GM23338 (cell line): ENCODE measurements around the gene ACRBP. TPM values are rescaled to one million over a fixed set of nuclear protein-coding genes. Genes with fewer than 3 reads are reported as not detected.

ENCODE experiments used
- CREB1 ChIP-seq: fragments of 250-450 bp; sonication (Bioruptor Pico); IDR thresholded peaks from 2 replicates; pipeline ENCODE4 v1.5.0; 2020; ENCODE audit warnings: low read depth, mild to moderate bottlenecking, moderate library complexity
- EZH2phosphoT487 ChIP-seq: fragments of 200-600 bp; sonication (generic); IDR thresholded peaks from one replicate; pipeline ENCODE4 v1.8.1; 2018; ENCODE audit warnings: antibody characterized with exemption; ENCODE audit not compliant: unreplicated experiment
- POLR2AphosphoS5 ChIP-seq: IDR thresholded peaks from 2 replicates; pipeline ENCODE4 v1.6.1; 2016; ENCODE audit warnings: antibody characterized with exemption, low read depth
- ZNF331 ChIP-seq: fragments of 250-450 bp; sonication (Bioruptor Pico); IDR thresholded peaks from 2 replicates; pipeline ENCODE4 v1.5.0; 2020; ENCODE audit warnings: low read depth, mild to moderate bottlenecking, moderate library complexity
- polyA plus RNA-seq: library from polyadenylated mRNA; unstranded; fragments of >200 nt; fragmentation: Nextera tagmentation; extraction: Ambion mirVana; gene quantifications from 2 replicates; pipeline ENCODE4 v1.2.1, GENCODE V29; 2016
- total RNA-seq: library from RNA; depleted of rRNA; stranded (reverse); fragments of >200 nt; shearing (Covaris generic); gene quantifications from 2 replicates; pipeline ENCODE4 v1.2.3, GENCODE V29; 2014; rRNA removed
- TF ChIP-seq, protein P1 (sequence below): IDR thresholded peaks from 2 replicates; pipeline ENCODE4 v1.6.1; 2016; ENCODE audit warnings: antibody characterized with exemption
- TF ChIP-seq, protein P2 (sequence below): IDR thresholded peaks from one replicate; pipeline ENCODE4 v1.6.1; 2018; ENCODE audit warnings: antibody characterized with exemption; ENCODE audit not compliant: unreplicated experiment
- TF ChIP-seq, protein P3 (sequence below), 2 experiments: fragments of 200-600 bp in 1 of 2; sonication (generic) in 1 of 2; conservative IDR thresholded peaks; 2 replicates each; pipeline versions ENCODE4 v1.5.1 to v1.6.1; 2016 to 2017; ENCODE audit warnings: antibody characterized with exemption in 2 of 2, low read depth in 2 of 2, mild to moderate bottlenecking in 2 of 2, moderate library complexity in 1 of 2

Gene ACRBP
- total and polyA plus RNA-seq, 2 experiments from 2014 or later: 0.70 to 2.2 TPM

DNA sequence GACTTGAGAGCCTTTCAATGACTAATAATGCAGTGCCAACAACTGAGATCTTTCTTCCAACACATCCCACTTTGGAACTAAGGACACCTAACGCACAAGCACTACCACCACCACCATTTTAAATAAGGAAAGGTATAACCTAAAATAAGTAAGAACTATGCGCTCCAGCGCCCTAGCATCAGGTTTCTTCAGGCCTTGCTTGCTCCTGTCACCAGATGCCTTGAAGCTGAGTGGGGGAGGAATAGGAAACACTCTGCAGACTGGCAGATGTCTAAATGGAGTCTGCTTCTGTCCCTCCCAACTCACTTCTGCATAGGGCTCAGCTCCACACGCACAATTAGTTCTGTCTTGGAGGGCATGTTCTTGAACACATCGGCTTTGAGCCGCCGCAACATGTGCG is 55.1 kb downstream of the ACRBP start (continued):
- TF ChIP-seq, protein P1, sequence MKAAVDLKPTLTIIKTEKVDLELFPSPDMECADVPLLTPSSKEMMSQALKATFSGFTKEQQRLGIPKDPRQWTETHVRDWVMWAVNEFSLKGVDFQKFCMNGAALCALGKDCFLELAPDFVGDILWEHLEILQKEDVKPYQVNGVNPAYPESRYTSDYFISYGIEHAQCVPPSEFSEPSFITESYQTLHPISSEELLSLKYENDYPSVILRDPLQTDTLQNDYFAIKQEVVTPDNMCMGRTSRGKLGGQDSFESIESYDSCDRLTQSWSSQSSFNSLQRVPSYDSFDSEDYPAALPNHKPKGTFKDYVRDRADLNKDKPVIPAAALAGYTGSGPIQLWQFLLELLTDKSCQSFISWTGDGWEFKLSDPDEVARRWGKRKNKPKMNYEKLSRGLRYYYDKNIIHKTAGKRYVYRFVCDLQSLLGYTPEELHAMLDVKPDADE: no peak
- no peak for TF ChIP-seq POLR2AphosphoS5
- TF ChIP-seq ZNF331 (CRISPR knock-in tag): no peak
- TF ChIP-seq EZH2phosphoT487: no peak
- no peak for TF ChIP-seq CREB1 (CRISPR knock-in tag)
- TF ChIP-seq, protein P2, sequence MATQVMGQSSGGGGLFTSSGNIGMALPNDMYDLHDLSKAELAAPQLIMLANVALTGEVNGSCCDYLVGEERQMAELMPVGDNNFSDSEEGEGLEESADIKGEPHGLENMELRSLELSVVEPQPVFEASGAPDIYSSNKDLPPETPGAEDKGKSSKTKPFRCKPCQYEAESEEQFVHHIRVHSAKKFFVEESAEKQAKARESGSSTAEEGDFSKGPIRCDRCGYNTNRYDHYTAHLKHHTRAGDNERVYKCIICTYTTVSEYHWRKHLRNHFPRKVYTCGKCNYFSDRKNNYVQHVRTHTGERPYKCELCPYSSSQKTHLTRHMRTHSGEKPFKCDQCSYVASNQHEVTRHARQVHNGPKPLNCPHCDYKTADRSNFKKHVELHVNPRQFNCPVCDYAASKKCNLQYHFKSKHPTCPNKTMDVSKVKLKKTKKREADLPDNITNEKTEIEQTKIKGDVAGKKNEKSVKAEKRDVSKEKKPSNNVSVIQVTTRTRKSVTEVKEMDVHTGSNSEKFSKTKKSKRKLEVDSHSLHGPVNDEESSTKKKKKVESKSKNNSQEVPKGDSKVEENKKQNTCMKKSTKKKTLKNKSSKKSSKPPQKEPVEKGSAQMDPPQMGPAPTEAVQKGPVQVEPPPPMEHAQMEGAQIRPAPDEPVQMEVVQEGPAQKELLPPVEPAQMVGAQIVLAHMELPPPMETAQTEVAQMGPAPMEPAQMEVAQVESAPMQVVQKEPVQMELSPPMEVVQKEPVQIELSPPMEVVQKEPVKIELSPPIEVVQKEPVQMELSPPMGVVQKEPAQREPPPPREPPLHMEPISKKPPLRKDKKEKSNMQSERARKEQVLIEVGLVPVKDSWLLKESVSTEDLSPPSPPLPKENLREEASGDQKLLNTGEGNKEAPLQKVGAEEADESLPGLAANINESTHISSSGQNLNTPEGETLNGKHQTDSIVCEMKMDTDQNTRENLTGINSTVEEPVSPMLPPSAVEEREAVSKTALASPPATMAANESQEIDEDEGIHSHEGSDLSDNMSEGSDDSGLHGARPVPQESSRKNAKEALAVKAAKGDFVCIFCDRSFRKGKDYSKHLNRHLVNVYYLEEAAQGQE: no peak
- TF ChIP-seq, protein P3, sequence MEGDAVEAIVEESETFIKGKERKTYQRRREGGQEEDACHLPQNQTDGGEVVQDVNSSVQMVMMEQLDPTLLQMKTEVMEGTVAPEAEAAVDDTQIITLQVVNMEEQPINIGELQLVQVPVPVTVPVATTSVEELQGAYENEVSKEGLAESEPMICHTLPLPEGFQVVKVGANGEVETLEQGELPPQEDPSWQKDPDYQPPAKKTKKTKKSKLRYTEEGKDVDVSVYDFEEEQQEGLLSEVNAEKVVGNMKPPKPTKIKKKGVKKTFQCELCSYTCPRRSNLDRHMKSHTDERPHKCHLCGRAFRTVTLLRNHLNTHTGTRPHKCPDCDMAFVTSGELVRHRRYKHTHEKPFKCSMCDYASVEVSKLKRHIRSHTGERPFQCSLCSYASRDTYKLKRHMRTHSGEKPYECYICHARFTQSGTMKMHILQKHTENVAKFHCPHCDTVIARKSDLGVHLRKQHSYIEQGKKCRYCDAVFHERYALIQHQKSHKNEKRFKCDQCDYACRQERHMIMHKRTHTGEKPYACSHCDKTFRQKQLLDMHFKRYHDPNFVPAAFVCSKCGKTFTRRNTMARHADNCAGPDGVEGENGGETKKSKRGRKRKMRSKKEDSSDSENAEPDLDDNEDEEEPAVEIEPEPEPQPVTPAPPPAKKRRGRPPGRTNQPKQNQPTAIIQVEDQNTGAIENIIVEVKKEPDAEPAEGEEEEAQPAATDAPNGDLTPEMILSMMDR (conservative IDR thresholded peaks at IDR 0.05; ENCODE audit: low read depth in 2 of 2): no peak

Other genes starting within 250 kb of the ACRBP start
- gene CD27, start 202.5 kb downstream of the ACRBP start, total RNA-seq: not detected in 2 replicates
- gene CD27, start 202.5 kb downstream of the ACRBP start, polyA plus RNA-seq: 0.49 and 0.53 TPM in 2 replicates
- gene TAPBPL, start 195.4 kb downstream of the ACRBP start, total RNA-seq: 0.59 and 0.66 TPM in 2 replicates
- gene TAPBPL, start 195.4 kb downstream of the ACRBP start, polyA plus RNA-seq: 0.52 and 0.65 TPM in 2 replicates
- gene VAMP1, start 176.8 kb downstream of the ACRBP start, total RNA-seq: 13.9 and 18.3 TPM in 2 replicates
- gene VAMP1, start 176.8 kb downstream of the ACRBP start, polyA plus RNA-seq: 11.2 and 16.1 TPM in 2 replicates
- 75.1 and 93.9 TPM in 2 replicates for gene MRPL51, start 154.2 kb downstream of the ACRBP start, total RNA-seq
- 432 and 463 TPM in 2 replicates for gene MRPL51, start 154.2 kb downstream of the ACRBP start, polyA plus RNA-seq
- gene NCAPD2, start 153.3 kb downstream of the ACRBP start, total RNA-seq: 217 and 389 TPM in 2 replicates
- 32.7 and 34.2 TPM in 2 replicates for gene NCAPD2, start 153.3 kb downstream of the ACRBP start, polyA plus RNA-seq
- gene GAPDH, start 112.9 kb downstream of the ACRBP start, total RNA-seq: 5,269 and 5,853 TPM in 2 replicates
- 6,140 and 6,219 TPM in 2 replicates for gene GAPDH, start 112.9 kb downstream of the ACRBP start, polyA plus RNA-seq
- gene IFFO1, start 91.4 kb downstream of the ACRBP start, total RNA-seq: 8.8 and 12.9 TPM in 2 replicates
- gene IFFO1, start 91.4 kb downstream of the ACRBP start, polyA plus RNA-seq: 8.9 and 11.2 TPM in 2 replicates
- 67.2 and 67.9 TPM in 2 replicates for gene NOP2, start 79.1 kb downstream of the ACRBP start, total RNA-seq
- gene NOP2, start 79.1 kb downstream of the ACRBP start, polyA plus RNA-seq: 63.3 and 63.4 TPM in 2 replicates
- gene CHD4, start 40.1 kb downstream of the ACRBP start, total RNA-seq: 301 and 351 TPM in 2 replicates
- gene CHD4, start 40.1 kb downstream of the ACRBP start, polyA plus RNA-seq: 317 and 370 TPM in 2 replicates
- 0.38 and 0.89 TPM in 2 replicates for gene LPAR5, start 11.5 kb downstream of the ACRBP start, total RNA-seq
- 0.32 and 0.38 TPM in 2 replicates for gene LPAR5, start 11.5 kb downstream of the ACRBP start, polyA plus RNA-seq
- 22.0 and 27.7 TPM in 2 replicates for gene ING4, start 15.7 kb upstream of the ACRBP start, total RNA-seq
- gene ING4, start 15.7 kb upstream of the ACRBP start, polyA plus RNA-seq: 25.5 and 29.6 TPM in 2 replicates
- 30.2 and 35.9 TPM in 2 replicates for gene ZNF384, start 41.9 kb upstream of the ACRBP start, total RNA-seq
- 14.7 and 20.5 TPM in 2 replicates for gene ZNF384, start 41.9 kb upstream of the ACRBP start, polyA plus RNA-seq
- 2.0 and 2.2 TPM in 2 replicates for gene PIANP, start 53.4 kb upstream of the ACRBP start, total RNA-seq
- 6.4 and 7.7 TPM in 2 replicates for gene PIANP, start 53.4 kb upstream of the ACRBP start, polyA plus RNA-seq
- 51.9 and 53.9 TPM in 2 replicates for gene COPS7A, start 76.6 kb upstream of the ACRBP start, total RNA-seq
- 36.9 and 37.7 TPM in 2 replicates for gene COPS7A, start 76.6 kb upstream of the ACRBP start, polyA plus RNA-seq
- 289 and 292 TPM in 2 replicates for gene MLF2, start 105.7 kb upstream of the ACRBP start, total RNA-seq
- gene MLF2, start 105.7 kb upstream of the ACRBP start, polyA plus RNA-seq: 280 and 283 TPM in 2 replicates
- gene PTMS, start 118.9 kb upstream of the ACRBP start, total RNA-seq: 82.4 and 111 TPM in 2 replicates
- gene PTMS, start 118.9 kb upstream of the ACRBP start, polyA plus RNA-seq: 238 and 270 TPM in 2 replicates
- 1.0 and 4.7 TPM in 2 replicates for gene LAG3, start 125.1 kb upstream of the ACRBP start, total RNA-seq
- 3.7 and 3.9 TPM in 2 replicates for gene LAG3, start 125.1 kb upstream of the ACRBP start, polyA plus RNA-seq
- gene CD4, start 142.1 kb upstream of the ACRBP start, total RNA-seq: 1.5 and 2.2 TPM in 2 replicates
- 2.0 and 2.1 TPM in 2 replicates for gene CD4, start 142.1 kb upstream of the ACRBP start, polyA plus RNA-seq
- 3.0 and 5.0 TPM in 2 replicates for gene GPR162, start 174.4 kb upstream of the ACRBP start, total RNA-seq
- 4.7 and 5.0 TPM in 2 replicates for gene GPR162, start 174.4 kb upstream of the ACRBP start, polyA plus RNA-seq
- 38.2 and 39.2 TPM in 2 replicates for gene P3H3, start 181.0 kb upstream of the ACRBP start, total RNA-seq
- gene P3H3, start 181.0 kb upstream of the ACRBP start, polyA plus RNA-seq: 15.8 and 16.4 TPM in 2 replicates
- gene GNB3, start 193.5 kb upstream of the ACRBP start, total RNA-seq: 3.3 and 8.2 TPM in 2 replicates
- gene GNB3, start 193.5 kb upstream of the ACRBP start, polyA plus RNA-seq: 3.6 and 5.4 TPM in 2 replicates
- gene CDCA3, start 203.9 kb upstream of the ACRBP start, total RNA-seq: 37.2 and 47.4 TPM in 2 replicates
- 75.6 and 79.2 TPM in 2 replicates for gene CDCA3, start 203.9 kb upstream of the ACRBP start, polyA plus RNA-seq
- gene USP5, start 204.7 kb upstream of the ACRBP start, total RNA-seq: 97.2 and 109 TPM in 2 replicates
- 35.0 and 35.1 TPM in 2 replicates for gene USP5, start 204.7 kb upstream of the ACRBP start, polyA plus RNA-seq
- gene TPI1, start 220.1 kb upstream of the ACRBP start, total RNA-seq: 731 and 822 TPM in 2 replicates
- gene TPI1, start 220.1 kb upstream of the ACRBP start, polyA plus RNA-seq: 737 and 748 TPM in 2 replicates
- gene SPSB2, start 225.9 kb upstream of the ACRBP start, total RNA-seq: 7.6 and 13.1 TPM in 2 replicates
- gene SPSB2, start 225.9 kb upstream of the ACRBP start, polyA plus RNA-seq: 8.2 and 10.4 TPM in 2 replicates